Liver (tissue), 9 donors: ENCODE results near the gene IGSF8. TPM values are rescaled to one million over a fixed set of nuclear protein-coding genes. Genes with fewer than 3 reads are reported as not detected.

Source experiments
- DNase-seq: peaks from one replicate; pipeline ENCODE4 v3.0.0-alpha.2; 2017; ENCODE audit warnings: low spot score
- H3K27ac ChIP-seq, 2 donors: one replicate each; pipeline ENCODE4 v1.7.0; 2013; ENCODE audit warnings: inconsistent platforms in 2 of 2, low read length in 2 of 2, control low read depth in 1 of 2, low read depth in 1 of 2, mild to moderate bottlenecking in 1 of 2
- H3K27me3 ChIP-seq, 4 donors: one replicate each; pipeline versions ENCODE4 v1.6.1 to v1.7.0; 2013; ENCODE audit warnings: low read length in 3 of 4, inconsistent platforms in 1 of 4, mild to moderate bottlenecking in 1 of 4, moderate library complexity in 1 of 4; ENCODE audit not compliant: control insufficient read depth in 4 of 4, insufficient read depth in 4 of 4
- H3K36me3 ChIP-seq, 4 donors: one replicate each; pipeline versions ENCODE4 v1.6.1 to v1.7.0; 2013; ENCODE audit warnings: low read length in 3 of 4, mild to moderate bottlenecking in 3 of 4, low read depth in 1 of 4, moderate library complexity in 1 of 4; ENCODE audit not compliant: control insufficient read depth in 4 of 4, insufficient read depth in 3 of 4
- H3K4me1 ChIP-seq, 4 donors: one replicate each; pipeline versions ENCODE4 v1.6.1 to v1.7.0; 2013; ENCODE audit warnings: low read length in 3 of 4, mild to moderate bottlenecking in 3 of 4, moderate library complexity in 1 of 4; ENCODE audit not compliant: control insufficient read depth in 4 of 4, insufficient read depth in 4 of 4
- H3K4me3 ChIP-seq, 3 donors: one replicate each; pipeline versions ENCODE4 v1.6.1 to v1.7.0; 2013; ENCODE audit warnings: low read length in 3 of 3, control low read depth in 1 of 3, low read depth in 1 of 3, mild to moderate bottlenecking in 1 of 3
- H3K9ac ChIP-seq, 2 donors: one replicate each; pipeline ENCODE4 v1.7.0; 2013; ENCODE audit warnings: low read length in 2 of 2, mild to moderate bottlenecking in 2 of 2, moderate library complexity in 2 of 2, control low read depth in 1 of 2, low read depth in 1 of 2
- H3K9me3 ChIP-seq, 4 donors: one replicate each; pipeline versions ENCODE4 v1.6.1 to v1.7.0; 2013; ENCODE audit warnings: low read length in 3 of 4; ENCODE audit not compliant: control insufficient read depth in 4 of 4
- CTCF ChIP-seq: fragments of 150-350 bp; IDR thresholded peaks from 2 replicates; pipeline ENCODE4 v1.5.1; 2017; ENCODE audit warnings: improper control_type of control experiment, low read depth, low read length; ENCODE audit not compliant: missing input control
- EGR1 ChIP-seq, 2 donors: IDR thresholded peaks; 2 replicates each; pipeline ENCODE4 v1.6.1; 2016 to 2018; ENCODE audit warnings: antibody characterized with exemption in 2 of 2, low read depth in 2 of 2
- FOXA1 ChIP-seq: IDR thresholded peaks from 2 replicates; pipeline ENCODE4 v1.6.1; 2016; ENCODE audit warnings: antibody characterized with exemption
- FOXA2 ChIP-seq: IDR thresholded peaks from 2 replicates; pipeline ENCODE4 v1.6.1; 2016; ENCODE audit warnings: antibody characterized with exemption
- GABPA ChIP-seq, 2 donors: IDR thresholded peaks in 1 of 2; conservative IDR thresholded peaks in 1 of 2; 2 replicates each; pipeline ENCODE4 v1.6.1; 2016; ENCODE audit warnings: antibody characterized with exemption in 2 of 2, mild to moderate bottlenecking in 1 of 2, moderate library complexity in 1 of 2
- HNF4A ChIP-seq, 2 donors: conservative IDR thresholded peaks; 2 replicates each; pipeline ENCODE4 v1.6.1; 2016; ENCODE audit warnings: antibody characterized with exemption in 2 of 2, mild to moderate bottlenecking in 2 of 2
- JUND ChIP-seq, 2 donors: IDR thresholded peaks; 2 replicates each; pipeline ENCODE4 v1.6.1; 2016; ENCODE audit warnings: antibody characterized with exemption in 2 of 2
- MAX ChIP-seq: IDR thresholded peaks from 2 replicates; pipeline ENCODE4 v1.6.1; 2016; ENCODE audit warnings: antibody characterized with exemption
- NR2F2 ChIP-seq: IDR thresholded peaks from 2 replicates; pipeline ENCODE4 v1.6.1; 2016; ENCODE audit warnings: antibody characterized with exemption
- RAD21 ChIP-seq, 2 donors: IDR thresholded peaks; 2 replicates each; pipeline ENCODE4 v1.6.1; 2016; ENCODE audit warnings: antibody characterized with exemption in 2 of 2, mild to moderate bottlenecking in 2 of 2
- RXRA ChIP-seq, 2 donors: IDR thresholded peaks; 2 replicates each; pipeline ENCODE4 v1.6.1; 2017 to 2018; ENCODE audit warnings: antibody characterized with exemption in 2 of 2, mild to moderate bottlenecking in 1 of 2
- SP1 ChIP-seq: IDR thresholded peaks from 2 replicates; pipeline ENCODE4 v1.6.1; 2018; ENCODE audit warnings: antibody characterized with exemption, mild to moderate bottlenecking
- TAF1 ChIP-seq: conservative IDR thresholded peaks from 2 replicates; pipeline ENCODE4 v1.6.1; 2016; ENCODE audit warnings: antibody characterized with exemption, mild to moderate bottlenecking
- YY1 ChIP-seq: IDR thresholded peaks from 2 replicates; pipeline ENCODE4 v1.6.1; 2016; ENCODE audit warnings: antibody characterized with exemption, mild to moderate bottlenecking
- ZBTB33 ChIP-seq: IDR thresholded peaks from 2 replicates; pipeline ENCODE4 v1.6.1; 2016; ENCODE audit warnings: antibody characterized with exemption
- WGBS: extraction: QIAGEN DNeasy Blood & Tissue Kit; methylation state at CpG from one replicate; pipeline ENCODE4 v1.1.7; 2013; 5-methylcytosine and 5-hydroxymethylcytosine counted together
- polyA plus RNA-seq, 2 donors: library from polyadenylated mRNA; stranded (reverse) in 1 of 2; unstranded in 1 of 2; fragments of 200-250 nt in 1 of 2; fragments of >200 nt in 1 of 2; fragmentation: Nextera tagmentation in 1 of 2; extraction: Ambion mirVana in 1 of 2; gene quantifications; one replicate each; pipeline versions ENCODE4 v1.2.1 to v1.2.3, GENCODE V29; 2013 to 2015
- total RNA-seq, 2 donors: library from RNA; depleted of rRNA; stranded (reverse); fragments of >200 nt; gene quantifications; one replicate each; pipeline ENCODE4 v1.2.3, GENCODE V29; 2014
- TF ChIP-seq, protein P1 (sequence below): IDR thresholded peaks from 2 replicates; pipeline ENCODE4 v1.6.1; 2016; ENCODE audit warnings: antibody characterized with exemption, mild to moderate bottlenecking
- TF ChIP-seq, protein P2 (sequence below): IDR thresholded peaks from 2 replicates; pipeline ENCODE4 v1.6.1; 2016; ENCODE audit warnings: antibody characterized with exemption
- donor health status: healthy.
- donor health status: healthy.
- donor health status: healthy.
- donor health status: healthy.
- donor health status: healthy.

Gene IGSF8
- total and polyA plus RNA-seq, 4 donors, result 9.8 to 24.3 (median 20.3) TPM

GRCh38 chr1:160099716-160100375 is 1.4 kb upstream of the IGSF8 start (continued):
- TF ChIP-seq RXRA (IDR thresholded peaks at IDR 0.05), result no peak
- no peak for TF ChIP-seq YY1
- TF ChIP-seq HNF4A (conservative IDR thresholded peaks at IDR 0.05), result no peak
- TF ChIP-seq, protein P1, sequence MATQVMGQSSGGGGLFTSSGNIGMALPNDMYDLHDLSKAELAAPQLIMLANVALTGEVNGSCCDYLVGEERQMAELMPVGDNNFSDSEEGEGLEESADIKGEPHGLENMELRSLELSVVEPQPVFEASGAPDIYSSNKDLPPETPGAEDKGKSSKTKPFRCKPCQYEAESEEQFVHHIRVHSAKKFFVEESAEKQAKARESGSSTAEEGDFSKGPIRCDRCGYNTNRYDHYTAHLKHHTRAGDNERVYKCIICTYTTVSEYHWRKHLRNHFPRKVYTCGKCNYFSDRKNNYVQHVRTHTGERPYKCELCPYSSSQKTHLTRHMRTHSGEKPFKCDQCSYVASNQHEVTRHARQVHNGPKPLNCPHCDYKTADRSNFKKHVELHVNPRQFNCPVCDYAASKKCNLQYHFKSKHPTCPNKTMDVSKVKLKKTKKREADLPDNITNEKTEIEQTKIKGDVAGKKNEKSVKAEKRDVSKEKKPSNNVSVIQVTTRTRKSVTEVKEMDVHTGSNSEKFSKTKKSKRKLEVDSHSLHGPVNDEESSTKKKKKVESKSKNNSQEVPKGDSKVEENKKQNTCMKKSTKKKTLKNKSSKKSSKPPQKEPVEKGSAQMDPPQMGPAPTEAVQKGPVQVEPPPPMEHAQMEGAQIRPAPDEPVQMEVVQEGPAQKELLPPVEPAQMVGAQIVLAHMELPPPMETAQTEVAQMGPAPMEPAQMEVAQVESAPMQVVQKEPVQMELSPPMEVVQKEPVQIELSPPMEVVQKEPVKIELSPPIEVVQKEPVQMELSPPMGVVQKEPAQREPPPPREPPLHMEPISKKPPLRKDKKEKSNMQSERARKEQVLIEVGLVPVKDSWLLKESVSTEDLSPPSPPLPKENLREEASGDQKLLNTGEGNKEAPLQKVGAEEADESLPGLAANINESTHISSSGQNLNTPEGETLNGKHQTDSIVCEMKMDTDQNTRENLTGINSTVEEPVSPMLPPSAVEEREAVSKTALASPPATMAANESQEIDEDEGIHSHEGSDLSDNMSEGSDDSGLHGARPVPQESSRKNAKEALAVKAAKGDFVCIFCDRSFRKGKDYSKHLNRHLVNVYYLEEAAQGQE, result no peak
- no peak for TF ChIP-seq TAF1
- TF ChIP-seq GABPA (IDR thresholded peaks at IDR 0.05 in 1 of 2, conservative IDR thresholded peaks at IDR 0.05 in 1 of 2), result no peak

- Histone ChIP-seq H3K9ac (peak overlapping the region; percentile 40 to 83), H3K4me1 (peaks cover 25 to 61% (median 53%) of the 10 kb centered on the region in 4 donors), H3K9me3 (no peaks in the 10 kb centered on the region), H3K4me3 (peak overlapping the region; percentile 30 to 79 (median 56)), H3K27me3 (no peaks in the 10 kb centered on the region), H3K36me3 (no peaks in the 10 kb centered on the region), H3K27ac (peak overlapping the region; percentile 86 to 92)
- 4% methylated on average over 40 of the region's 40 CpGs for WGBS
- TF ChIP-seq NR2F2 (no peak), FOXA1 (no peak), RAD21 (IDR thresholded peaks at IDR 0.05) (peak in 1 of 2 donors; percentile 17), ZBTB33 (no peak), MAX (no peak), CTCF (no peak), EGR1 (IDR thresholded peaks at IDR 0.05; ENCODE audit: low read depth in 2 of 2) (no peak), FOXA2 (no peak), RXRA (IDR thresholded peaks at IDR 0.05) (peak in 1 of 2 donors; percentile 39), HNF4A (conservative IDR thresholded peaks at IDR 0.05) (no peak), JUND (IDR thresholded peaks at IDR 0.05) (peak in 1 of 2 donors; percentile 50), YY1 (no peak), SP1 (peak; percentile 37)
- TF ChIP-seq, protein P2, sequence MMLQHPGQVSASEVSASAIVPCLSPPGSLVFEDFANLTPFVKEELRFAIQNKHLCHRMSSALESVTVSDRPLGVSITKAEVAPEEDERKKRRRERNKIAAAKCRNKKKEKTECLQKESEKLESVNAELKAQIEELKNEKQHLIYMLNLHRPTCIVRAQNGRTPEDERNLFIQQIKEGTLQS, result no peak
- TF ChIP-seq, protein P1, result peak; percentile 27
- peak; percentile 98 for DNase-seq
These were observed 588 bp upstream of the IGSF8 start for GRCh38 chr1:160098852-160099561.
